Ectodermal cell (in vitro differentiated cells): Measurements from ENCODE around the gene CLEC18C.
"Not testable (repeated sequence)": the region's sequence is repeated elsewhere in the genome, so short reads cannot be mapped to it uniquely, and the experiment has no call there.

Source experiments
- H3K27ac ChIP-seq: 2 replicates; pipeline ENCODE4 v1.7.0; 2013; ENCODE audit warnings: mild to moderate bottlenecking, low read depth, low read length; ENCODE audit not compliant: insufficient read depth, poor library complexity, severe bottlenecking
- H3K27me3 ChIP-seq: 2 replicates; pipeline ENCODE4 v1.7.0; 2013; ENCODE audit warnings: mild to moderate bottlenecking, low read length; ENCODE audit not compliant: insufficient read depth, control insufficient read depth, poor library complexity, severe bottlenecking
- H3K36me3 ChIP-seq: one replicate; pipeline ENCODE4 v1.7.0; 2013; ENCODE audit warnings: low read length; ENCODE audit not compliant: control insufficient read depth, insufficient read depth
- H3K4me1 ChIP-seq: one replicate; pipeline ENCODE4 v1.7.0; 2013; ENCODE audit warnings: low read length; ENCODE audit not compliant: control insufficient read depth, insufficient read depth
- H3K4me3 ChIP-seq: 2 replicates; pipeline ENCODE4 v1.7.0; 2013; ENCODE audit warnings: low read depth, low read length, control low read depth; ENCODE audit not compliant: insufficient read depth
- H3K9me3 ChIP-seq: 2 replicates; pipeline ENCODE4 v1.7.0; 2013; ENCODE audit warnings: mild to moderate bottlenecking, low read length, moderate library complexity; ENCODE audit not compliant: control insufficient read depth
- WGBS, 2 experiments: methylation state at CpG; one replicate each; pipeline ENCODE4 v1.1.7; 2013; ENCODE audit warnings: missing lambda C conversion rate in 2 of 2; 5-methylcytosine and 5-hydroxymethylcytosine counted together

CLEC18C gene

DNA sequence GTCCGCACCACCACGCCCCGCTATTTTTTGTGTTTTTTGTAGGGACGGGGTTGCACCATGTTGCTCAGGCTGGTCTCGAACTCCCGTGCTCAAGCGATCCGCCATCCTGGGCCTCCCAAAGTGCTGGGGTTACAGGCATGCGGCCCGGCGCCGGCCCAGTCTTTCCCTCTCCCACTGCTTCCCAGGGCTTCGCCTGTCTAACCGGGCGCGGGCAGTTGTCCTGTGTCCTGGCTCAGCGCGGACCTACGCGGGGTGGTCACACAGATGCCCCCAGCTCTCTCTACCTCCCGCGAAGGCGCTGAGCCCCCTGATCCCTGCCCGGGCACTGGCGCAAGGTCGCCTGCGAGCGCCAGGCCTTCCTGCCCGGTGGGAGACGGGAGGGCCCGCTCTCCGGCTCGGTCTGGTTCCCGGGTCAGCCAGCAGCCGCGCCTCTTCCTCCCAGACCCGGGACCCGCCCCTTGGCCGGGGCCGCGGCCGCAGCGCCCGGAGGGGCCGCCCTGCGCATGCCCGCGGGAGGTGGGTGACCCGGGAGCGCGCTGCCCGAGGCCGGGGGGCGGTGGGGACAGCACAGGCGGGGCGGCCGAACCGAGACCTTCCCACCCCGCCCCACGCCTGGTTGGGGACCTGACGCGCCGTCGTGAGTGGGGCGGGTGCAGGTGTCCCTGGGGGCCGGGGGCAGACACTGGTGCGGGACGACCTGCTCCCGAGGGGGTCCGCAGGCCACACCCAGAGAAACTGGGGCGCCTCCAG, 14.4 kb downstream of the CLEC18C start:
- H3K4me1 ChIP-seq, H3K4me3 ChIP-seq, H3K27ac ChIP-seq, H3K9me3 ChIP-seq, H3K27me3 ChIP-seq, H3K36me3 ChIP-seq: not testable (repeated sequence)
- 44 to 46% methylated on average over 12 to 13 of the region's 71 CpGs for WGBS, 2 experiments

DNA sequence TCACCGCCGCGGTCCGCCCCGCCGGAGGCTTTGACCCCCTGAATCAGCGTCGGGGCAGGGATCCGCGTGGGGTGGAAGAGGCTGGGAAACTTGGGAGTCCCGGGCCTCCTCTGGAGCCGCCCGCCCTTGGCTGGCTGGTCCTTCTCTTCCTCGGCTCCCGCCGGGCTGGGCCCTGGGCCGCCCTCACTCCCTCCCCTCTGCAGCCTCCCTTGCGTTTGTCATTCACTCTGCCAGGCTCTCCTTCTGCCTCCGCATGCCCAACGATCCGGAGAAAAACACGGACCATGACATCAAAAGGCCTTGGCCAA, 15.0 kb downstream of the CLEC18C start:
- not testable (repeated sequence) for H3K4me1 ChIP-seq, H3K27me3 ChIP-seq, H3K36me3 ChIP-seq, H3K9me3 ChIP-seq, H3K27ac ChIP-seq, H3K4me3 ChIP-seq
- WGBS, 2 experiments, result 3% methylated on average over 11 to 12 of the region's 22 CpGs

DNA sequence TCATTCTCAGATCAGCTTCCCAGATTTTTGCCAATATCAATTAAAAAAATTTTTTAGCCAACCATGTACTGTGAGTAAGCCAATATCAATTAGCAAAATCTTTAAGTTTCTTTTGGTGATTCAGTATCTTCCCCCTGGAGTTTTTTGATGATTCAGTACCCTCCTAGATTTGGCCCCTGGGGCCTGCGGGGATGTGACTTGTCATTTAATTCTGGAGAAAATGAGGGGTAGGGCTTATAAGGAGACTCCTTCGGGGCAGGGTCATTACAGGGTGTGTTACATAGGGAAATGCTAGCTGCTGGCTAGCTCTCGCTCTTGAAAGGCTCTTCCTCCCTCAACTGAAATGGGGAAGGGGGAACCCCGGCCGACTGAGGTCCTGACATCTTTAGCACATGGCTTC, 17.0 kb downstream of the CLEC18C start:
- WGBS, 2 experiments, result no CpG with 5 or more reads among the region's 5 CpGs
- H3K27me3 ChIP-seq, H3K36me3 ChIP-seq, H3K4me3 ChIP-seq, H3K9me3 ChIP-seq, H3K27ac ChIP-seq, H3K4me1 ChIP-seq: not testable (repeated sequence)

DNA sequence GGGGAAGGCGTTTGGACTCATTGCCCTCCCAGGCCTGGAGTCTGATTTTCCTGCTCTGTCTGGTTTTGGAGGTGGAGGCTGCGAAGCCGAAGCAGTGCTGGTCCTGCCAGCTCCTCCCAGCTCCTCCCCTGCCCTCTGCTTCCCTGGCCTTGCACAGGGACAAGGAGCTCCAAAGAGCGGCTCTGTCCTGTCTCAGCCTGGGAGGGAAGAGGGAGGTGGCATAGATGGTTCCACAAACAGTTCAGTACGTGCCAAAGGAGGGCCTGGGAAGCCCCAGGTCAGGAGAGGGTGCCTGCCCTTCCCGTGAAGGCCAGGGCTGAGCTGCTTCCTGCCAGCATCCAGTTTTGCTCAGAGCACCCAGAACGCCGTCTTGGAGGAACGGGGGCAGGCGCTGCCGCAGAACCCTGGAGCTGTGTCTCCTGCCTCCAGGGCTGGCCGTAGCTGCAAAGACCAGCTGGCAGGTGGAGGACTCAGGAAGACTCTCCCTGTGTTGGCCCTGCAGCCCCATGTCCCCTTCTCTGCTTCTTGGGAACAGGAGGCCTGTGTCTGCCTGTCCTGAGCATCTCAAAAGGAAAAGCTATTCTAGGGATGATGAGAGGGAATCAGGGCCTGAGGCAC, 23.2 kb downstream of the CLEC18C start:
- 93 to 95% methylated on average over 6 to 8 of the region's 12 CpGs for WGBS, 2 experiments
- not testable (repeated sequence) for H3K27me3 ChIP-seq, H3K9me3 ChIP-seq, H3K4me1 ChIP-seq, H3K27ac ChIP-seq, H3K4me3 ChIP-seq, H3K36me3 ChIP-seq

DNA sequence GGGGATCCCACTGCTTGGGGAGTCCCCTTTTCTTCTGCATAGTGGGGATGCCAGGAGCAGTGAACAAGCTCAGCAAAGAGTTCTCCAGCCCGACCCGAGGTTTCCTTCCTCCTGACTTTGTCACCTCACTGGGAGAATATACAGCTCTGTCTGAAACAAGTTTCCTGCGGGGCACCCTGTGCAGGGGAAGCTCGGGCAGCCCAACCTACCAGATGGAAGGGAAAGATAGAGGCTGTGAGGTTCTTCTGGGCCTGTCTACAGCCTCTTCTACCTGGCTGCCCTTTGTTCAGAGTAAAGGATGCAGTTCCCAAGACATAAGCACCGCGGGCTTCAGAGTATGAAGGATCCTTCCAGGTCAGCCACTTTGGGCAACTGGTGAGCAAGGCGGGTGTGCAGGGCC, 24.0 kb downstream of the CLEC18C start:
- not testable (repeated sequence) for H3K27ac ChIP-seq, H3K36me3 ChIP-seq, H3K4me3 ChIP-seq, H3K27me3 ChIP-seq, H3K4me1 ChIP-seq, H3K9me3 ChIP-seq
- WGBS, 2 experiments, result 95 to 96% methylated on average over 7 of the region's 7 CpGs

DNA sequence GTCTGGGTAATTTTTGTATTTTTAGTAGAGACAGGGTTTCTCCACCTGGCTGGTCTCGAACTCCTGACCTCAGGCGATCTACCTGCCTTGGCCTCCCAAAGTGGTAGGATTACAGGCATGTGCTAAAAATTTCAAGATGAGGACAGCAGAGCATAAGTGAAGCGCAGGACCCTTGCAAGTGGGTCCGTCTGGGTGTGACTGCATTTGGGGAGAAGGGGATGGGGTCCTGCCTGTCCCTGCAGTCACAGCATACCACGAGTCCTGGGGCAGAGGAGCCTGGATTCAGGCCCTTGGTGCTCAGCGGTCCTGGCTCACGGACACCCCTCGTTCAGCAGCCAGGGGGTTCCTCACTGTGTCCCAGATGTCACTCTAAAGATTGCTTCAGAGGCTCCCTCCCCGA, 24.6 kb downstream of the CLEC18C start:
- H3K27me3 ChIP-seq, H3K36me3 ChIP-seq, H3K4me3 ChIP-seq, H3K9me3 ChIP-seq, H3K27ac ChIP-seq, H3K4me1 ChIP-seq: not testable (repeated sequence)
- 91 to 92% methylated on average over 9 of the region's 9 CpGs for WGBS, 2 experiments

DNA sequence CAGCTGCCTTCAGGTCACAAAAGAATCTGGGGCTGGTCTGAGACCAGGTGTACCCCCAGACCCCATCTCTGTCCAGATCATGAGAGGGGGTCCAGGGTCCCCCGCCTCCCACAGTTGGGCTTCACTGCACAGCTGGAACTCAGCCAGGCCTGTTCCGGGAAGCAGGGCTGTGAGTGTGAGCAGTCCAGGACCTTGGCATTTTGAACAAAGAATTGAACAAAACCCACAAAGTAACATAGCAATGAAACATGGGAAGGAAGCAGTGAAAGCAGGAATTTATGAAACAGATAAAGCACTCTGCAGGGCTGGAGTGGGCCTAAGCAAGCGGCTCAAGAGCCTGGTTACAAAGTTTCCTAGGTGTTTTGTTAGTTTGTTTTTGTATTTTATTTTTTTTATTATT, 25.1 kb downstream of the CLEC18C start:
- 92 to 93% methylated on average over 3 of the region's 3 CpGs for WGBS, 2 experiments
- H3K36me3 ChIP-seq, H3K9me3 ChIP-seq, H3K27ac ChIP-seq, H3K4me3 ChIP-seq, H3K4me1 ChIP-seq, H3K27me3 ChIP-seq: not testable (repeated sequence)

DNA sequence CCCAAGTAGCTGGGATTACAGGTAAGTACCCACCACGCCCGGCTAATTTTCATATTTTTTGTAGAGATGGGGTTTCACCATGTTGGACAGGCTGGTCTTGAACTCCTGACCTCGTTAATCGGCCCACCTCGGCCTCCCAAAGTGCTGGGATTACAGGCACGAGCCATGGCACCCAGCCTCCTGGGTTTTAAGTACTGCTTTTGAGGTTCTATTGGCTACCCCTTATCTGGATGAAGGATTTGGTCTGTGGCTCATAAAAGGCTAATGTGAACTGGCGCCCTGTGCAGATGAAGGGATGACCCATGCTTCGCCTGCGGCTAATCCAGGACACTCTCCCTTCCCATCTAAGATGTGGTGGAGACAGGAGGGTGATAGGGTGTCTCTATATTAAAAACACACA, 25.6 kb downstream of the CLEC18C start:
- H3K4me1 ChIP-seq, H3K36me3 ChIP-seq, H3K27ac ChIP-seq, H3K9me3 ChIP-seq, H3K27me3 ChIP-seq, H3K4me3 ChIP-seq: not testable (repeated sequence)
- 85 to 88% methylated on average over 8 to 9 of the region's 9 CpGs for WGBS, 2 experiments

DNA sequence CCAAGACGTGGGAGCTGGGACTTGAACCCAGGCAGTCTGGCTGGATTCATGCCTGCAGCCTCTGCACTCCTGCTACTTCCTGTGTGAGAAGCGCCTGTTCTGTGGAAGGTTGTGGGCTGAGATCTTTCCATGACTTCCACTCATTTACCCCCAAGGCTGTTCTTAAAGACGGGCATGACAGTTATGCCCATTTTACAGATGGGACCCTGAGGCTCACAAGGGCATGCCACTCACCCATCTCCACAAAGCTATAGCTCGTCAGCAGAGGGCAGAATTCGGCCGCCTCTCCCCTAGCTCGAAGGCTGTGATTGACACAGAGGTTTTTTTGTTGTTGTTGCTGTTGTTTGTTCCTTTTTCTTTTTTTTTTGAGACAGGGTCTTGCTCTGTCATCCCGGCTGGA, 26.5 kb downstream of the CLEC18C start:
- 84 to 96% methylated on average over 6 of the region's 8 CpGs for WGBS, 2 experiments
- not testable (repeated sequence) for H3K4me3 ChIP-seq, H3K36me3 ChIP-seq, H3K27me3 ChIP-seq, H3K4me1 ChIP-seq, H3K9me3 ChIP-seq, H3K27ac ChIP-seq

DNA sequence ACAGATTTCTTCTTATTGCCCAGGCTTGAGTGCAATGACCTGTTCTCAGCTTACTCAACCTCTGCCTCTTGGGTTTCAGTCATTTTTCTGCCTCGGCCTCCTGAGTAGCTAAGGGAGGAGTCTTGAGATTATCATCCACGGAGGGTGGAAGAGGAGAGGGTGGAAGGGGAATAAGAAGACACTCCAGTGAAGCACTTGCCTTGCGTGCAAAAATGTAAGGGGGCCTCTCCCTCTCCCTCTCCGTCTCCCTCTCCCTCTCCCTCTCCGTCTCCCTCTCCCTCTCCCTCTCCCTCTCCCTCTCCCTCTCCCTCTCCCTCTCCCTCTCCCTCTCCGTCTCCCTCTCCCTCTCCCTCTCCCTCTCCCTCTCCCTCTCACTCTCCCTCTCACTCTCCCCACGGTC, 29.9 kb downstream of the CLEC18C start:
- H3K36me3 ChIP-seq, H3K27ac ChIP-seq, H3K4me3 ChIP-seq, H3K27me3 ChIP-seq, H3K4me1 ChIP-seq, H3K9me3 ChIP-seq: not testable (repeated sequence)
- WGBS, 2 experiments, result 93% methylated on average over 3 to 4 of the region's 7 CpGs

DNA sequence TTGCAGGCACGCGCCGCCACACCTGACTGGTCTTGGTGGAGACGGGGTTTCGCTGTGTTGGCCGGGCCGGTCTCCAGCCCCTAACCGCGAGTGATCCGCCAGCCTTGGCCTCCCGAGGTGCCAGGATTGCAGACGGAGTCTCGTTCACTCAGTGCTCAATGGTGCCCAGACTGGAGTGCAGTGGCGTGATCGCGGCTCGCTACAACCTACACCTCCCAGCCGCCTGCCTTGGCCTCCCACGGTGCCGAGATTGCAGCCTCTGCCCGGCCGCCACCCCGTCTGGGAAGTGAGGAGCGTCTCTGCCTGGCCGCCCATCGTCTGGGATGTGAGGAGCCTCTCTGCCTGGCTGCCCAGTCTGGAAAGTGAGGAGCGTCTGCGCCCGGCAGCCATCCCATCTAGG, 30.4 kb downstream of the CLEC18C start:
- not testable (repeated sequence) for H3K4me3 ChIP-seq, H3K27ac ChIP-seq, H3K4me1 ChIP-seq, H3K9me3 ChIP-seq, H3K27me3 ChIP-seq, H3K36me3 ChIP-seq
- WGBS, 2 experiments, result 85 to 97% methylated on average over 7 to 10 of the region's 29 CpGs
